Right renal pelvis (tissue), 4 donors: ENCODE results near the gene TRAPPC8. TPM values are rescaled to one million over a fixed set of nuclear protein-coding genes. Genes with fewer than 3 reads are reported as not detected.
"Not testable (repeated sequence)": the region's sequence is repeated elsewhere in the genome, so short reads cannot be mapped to it uniquely, and the experiment has no call there.

ENCODE experiments used
- DNase-seq, 4 donors: peaks; one replicate each; pipeline ENCODE4 v3.0.0-alpha.2; 2013; ENCODE audit warnings: low read depth in 4 of 4, low spot score in 3 of 4, missing footprints in 1 of 4
- polyA plus RNA-seq, 4 donors: library from polyadenylated mRNA; unstranded; fragments of 120-200 nt; gene quantifications; one replicate each; pipeline ENCODE4 v1.2.1, GENCODE V29; 2013; ENCODE audit not compliant: insufficient read length in 4 of 4

The TRAPPC8 gene
- 10 to 100 TPM; 52.9 to 69.2 (median 63.3) TPM for polyA plus RNA-seq

DNA sequence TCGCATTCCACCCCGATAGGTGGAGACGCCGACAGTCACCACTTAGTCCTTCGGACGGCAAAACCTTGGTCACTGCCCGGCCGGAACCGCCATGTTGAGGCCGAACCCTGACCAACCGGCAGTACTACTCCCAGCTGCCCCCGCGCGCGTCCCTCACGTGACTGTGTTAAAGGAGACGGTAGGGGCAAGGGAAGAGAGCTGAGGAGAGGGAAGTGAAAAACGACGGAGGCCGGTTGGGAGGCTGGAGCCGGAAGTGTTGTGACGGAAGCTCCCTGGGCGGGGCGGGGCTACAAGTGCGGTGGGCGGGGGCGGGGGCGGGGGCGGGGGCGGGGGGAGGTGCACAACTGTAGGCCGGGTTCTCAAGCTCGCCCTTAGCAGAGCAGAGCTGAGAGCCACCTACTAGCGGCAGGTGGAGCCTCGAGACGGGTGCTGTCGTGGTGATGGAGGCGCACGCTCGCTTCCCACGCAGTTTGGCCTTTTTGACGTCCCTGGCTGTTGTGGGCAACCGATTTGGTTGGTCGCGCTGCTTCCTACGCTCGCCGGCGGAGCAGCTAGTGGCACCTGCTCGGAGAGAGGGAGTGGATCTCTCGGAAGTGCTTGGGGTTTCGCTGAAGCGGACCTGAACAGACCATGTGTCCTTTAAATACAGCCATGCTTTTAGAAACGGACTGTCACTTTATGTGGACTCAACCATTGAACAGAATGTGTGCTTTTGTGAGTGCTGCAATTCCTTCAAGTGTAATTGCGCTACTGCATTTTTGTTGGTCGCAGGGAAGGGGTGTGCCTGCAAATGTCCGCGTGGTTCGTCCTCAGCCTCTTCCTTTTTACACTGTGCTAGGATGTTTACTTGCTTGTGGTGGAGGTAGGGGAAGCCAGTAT, at the start of gene TRAPPC8:
Gene TRAPPC8 (minus strand): TSS at position 130 of the 879 bp plus-strand sequence. CDS start 364 bp downstream, outside the sequence.
- peak; percentile 92 to 98 (median 96) for DNase-seq

DNA sequence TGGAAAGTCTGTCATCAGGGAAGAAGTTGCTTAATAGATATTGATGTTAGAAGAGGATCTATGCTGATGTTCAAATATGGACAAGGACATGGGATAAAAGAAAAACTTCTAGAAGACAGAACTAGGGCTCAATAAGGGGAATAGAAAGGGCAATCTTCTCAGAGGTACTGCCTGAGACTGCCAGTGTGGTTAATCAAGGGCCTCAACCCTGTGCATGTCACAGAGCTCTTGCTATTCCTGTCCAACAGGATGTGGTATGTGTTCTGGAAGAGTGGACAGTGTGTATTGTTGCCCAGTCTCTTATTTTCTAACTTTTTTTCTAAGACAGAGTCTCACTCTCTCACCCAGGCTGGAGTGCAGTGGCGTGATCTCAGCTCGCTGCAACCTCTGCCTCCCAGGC, 47.9 kb upstream of the TRAPPC8 start:
- no peak for DNase-seq

DNA sequence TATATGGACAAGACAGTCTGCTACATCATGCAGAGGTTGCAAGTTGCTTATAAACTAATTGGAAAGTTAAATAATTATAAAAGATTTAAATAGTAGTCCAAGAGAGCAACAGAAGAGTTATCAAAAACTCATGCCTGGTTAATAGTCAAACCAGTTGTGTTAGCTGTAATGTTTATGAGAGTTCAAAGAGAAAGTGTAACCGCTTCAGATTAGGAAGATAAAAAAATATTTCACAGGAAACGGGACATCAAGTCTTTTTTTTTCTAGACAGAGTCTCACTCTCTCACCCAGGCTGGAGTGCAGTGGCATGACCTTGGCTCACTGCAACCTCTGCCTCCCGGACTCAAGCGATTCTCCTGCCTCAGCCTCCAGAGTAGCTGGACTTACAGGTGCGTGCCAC, 41.0 kb upstream of the TRAPPC8 start:
- no peak for DNase-seq

DNA sequence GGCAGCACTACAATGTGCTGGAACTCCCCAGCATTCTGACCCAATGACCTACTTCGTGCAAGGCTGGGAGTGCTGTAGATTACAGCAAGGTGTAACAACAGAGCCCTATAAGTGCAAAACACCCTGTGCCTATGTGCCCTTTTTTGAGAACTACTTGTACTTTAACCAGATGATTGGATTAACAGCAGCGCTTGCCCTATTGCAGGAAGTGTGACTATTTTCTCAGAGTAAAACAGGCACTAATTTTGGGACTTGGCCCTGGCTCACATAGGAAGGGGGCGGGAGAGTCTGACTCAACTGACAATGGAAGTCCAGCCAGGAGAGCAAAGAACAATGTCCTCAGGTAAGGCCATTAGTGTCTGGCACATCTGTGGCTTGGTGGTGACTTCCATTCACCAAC, 40.1 kb upstream of the TRAPPC8 start:
- DNase-seq = no peak

DNA sequence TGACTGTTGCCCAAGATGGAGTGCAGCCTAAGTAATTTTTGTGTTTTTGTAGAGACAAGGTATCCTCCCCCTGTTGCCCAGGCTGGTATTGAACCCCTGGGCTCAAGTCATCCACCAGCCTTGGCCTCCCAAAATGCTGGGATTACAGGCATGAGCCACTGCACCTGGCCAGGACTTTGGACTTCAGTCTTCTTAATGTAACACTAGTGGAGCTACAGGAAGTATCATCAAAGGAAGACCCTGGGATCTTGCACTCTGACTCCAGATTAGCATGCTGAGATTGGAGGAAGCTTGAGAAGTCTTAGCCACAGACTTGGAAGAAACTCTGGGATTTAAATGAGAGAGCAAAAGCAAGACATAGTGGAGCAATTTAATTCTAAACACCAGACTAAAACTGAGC, 37.9 kb upstream of the TRAPPC8 start:
- DNase-seq = no peak

DNA sequence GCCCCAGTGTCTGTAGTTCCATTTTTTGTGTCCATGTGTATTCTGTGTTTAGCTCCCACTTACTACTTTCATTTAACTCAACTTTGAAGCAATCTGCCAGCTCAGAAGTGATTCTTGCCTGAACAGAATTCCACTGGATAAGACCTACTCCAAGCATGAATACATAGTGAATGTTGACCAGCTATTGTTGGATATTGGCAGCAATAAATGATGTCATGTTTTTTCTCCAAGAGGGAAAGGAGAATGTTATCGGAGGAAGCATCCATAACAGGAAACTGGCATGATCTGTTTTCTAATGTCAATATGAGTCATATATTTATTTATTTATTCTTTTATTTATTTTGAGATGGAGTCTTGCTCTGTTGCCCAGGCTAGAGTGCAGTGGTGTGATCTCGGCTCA, 36.8 kb upstream of the TRAPPC8 start:
- no peak for DNase-seq

DNA sequence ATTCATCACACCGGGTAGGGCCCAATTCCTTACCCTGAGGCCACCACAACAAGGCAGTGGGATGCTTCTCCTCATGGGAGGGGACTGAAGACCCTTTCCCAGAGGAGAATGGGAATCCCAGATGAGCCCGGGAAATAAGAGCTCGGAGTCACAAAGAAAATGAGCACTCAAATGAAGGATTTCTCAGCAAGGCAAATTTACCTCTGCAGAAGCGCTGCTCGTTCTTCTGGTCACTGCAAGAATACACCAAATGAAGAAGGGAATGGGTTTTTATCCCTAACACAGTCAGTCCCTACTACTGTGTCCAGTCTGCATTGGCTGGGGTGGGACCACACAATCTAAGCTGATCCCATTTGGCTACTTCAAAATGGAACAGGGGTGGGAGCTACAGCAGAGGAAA, 35.7 kb upstream of the TRAPPC8 start:
- DNase-seq = no peak

GRCh38 chr18:31977270-31977872, 34.4 kb upstream of the TRAPPC8 start:
- DNase-seq = peak; percentile 11 to 42 (median 18)

GRCh38 chr18:31976242-31976641, 33.3 kb upstream of the TRAPPC8 start:
- no peak for DNase-seq

DNA sequence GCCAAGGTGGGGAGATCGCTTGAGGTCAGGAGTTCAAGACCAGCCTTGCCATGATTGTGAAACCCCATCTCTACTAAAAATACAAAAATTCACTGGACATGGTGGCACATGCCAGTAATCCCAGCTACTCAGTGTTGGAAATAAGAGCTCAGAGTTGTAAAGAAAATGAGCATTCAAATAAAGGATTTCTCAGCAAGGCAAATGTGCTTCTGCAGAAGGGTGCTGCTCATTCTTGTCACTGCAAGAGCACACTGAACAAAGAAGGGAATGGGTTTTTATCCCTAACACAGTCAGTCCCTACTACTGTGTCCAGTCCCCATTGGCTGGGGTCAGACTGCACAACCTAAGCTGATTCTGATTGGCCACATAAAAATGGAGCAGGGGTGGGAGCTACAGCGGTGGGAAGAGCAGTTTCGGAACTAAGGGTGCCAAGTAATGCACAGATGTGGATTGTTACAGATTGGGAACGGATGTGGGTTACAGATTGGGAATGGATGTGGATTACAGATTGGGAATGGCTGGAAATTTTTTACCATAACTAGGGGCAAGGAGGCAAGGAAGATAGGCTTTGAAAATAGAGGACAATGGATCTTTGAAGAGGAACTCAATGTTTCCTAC, 31.1 kb upstream of the TRAPPC8 start:
- DNase-seq = no peak

DNA sequence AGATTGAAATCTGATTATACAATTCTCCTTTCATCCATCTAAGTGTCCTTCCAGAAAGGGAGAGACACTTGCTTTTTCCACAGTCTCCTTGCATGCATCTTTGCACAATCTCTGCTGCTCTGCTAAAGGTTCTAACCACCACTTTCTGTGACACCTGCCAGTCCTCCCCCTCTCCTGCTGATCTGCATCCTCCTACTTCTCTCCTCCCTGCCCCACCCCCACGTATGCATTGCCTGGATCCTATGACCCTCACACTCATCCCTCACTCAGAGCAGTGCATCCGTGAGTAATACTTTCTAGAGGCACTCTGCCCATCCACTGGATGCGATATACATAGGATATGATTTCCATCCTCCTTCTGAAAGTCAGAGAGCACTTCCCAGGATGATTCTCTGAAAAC, 27.7 kb upstream of the TRAPPC8 start:
- no peak for DNase-seq

GRCh38 chr18:31965316-31965970, 22.5 kb upstream of the TRAPPC8 start:
- no peak for DNase-seq

GRCh38 chr18:31957728-31958127, 14.8 kb upstream of the TRAPPC8 start:
- no peak for DNase-seq

GRCh38 chr18:31954349-31954748, 11.4 kb upstream of the TRAPPC8 start:
- DNase-seq = no peak

- not testable (repeated sequence) for DNase-seq
Measured at GRCh38 chr18:31953699-31954098, 10.8 kb upstream of the TRAPPC8 start.

- DNase-seq = no peak
Measured at GRCh38 chr18:31952223-31952622, 9.3 kb upstream of the TRAPPC8 start.

DNA sequence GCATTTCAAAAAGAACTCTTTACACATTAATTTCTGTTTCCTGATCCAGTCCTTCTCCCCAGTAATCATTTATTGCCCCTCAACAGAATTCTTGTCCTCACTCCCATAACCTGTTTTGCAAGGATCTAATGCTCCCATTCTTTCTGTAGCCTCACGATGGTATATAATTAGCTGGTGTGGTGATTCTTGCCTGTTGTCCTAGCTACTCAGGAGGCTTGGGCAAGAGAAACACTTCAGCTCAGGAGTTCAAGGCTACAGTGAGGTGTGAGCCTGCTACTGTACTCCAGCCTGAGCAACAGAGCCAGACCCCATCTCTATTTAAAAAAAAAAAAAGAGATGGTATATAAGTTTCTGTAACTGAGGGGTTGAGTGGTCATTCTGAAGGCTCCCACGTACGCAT, 7.7 kb upstream of the TRAPPC8 start:
- no peak for DNase-seq

DNA sequence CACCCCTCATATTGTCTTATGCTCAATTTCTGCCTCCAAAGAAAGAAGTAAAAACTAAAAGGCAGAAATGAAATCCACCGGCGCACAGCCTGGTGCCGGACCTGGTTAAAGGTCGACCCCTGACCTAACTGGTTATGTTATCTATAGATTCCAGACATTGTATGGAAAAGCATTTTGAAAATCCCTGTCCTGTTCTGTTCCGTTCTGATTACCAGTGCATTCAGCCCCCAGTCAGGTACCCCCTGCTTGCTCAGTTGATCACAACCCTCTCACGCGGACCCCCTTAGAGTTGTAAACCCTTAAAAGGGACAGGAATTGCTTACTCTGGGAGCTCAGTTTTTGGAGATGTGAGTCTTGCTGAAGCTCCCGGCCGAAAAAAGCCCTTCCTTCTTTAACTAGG, 5.4 kb upstream of the TRAPPC8 start:
- DNase-seq = not testable (repeated sequence)

GRCh38 chr18:31946305-31947046, 3.5 kb upstream of the TRAPPC8 start:
- no peak for DNase-seq
